CD4-positive, alpha-beta T cell treated with Interleukin-2 at 100 ng/mL for 4 hours (primary cell): ENCODE results near the gene CCDC171.

Experiments
- DNase-seq: peaks from one replicate; pipeline ENCODE4 v3.0.0-alpha.2; 2020; ENCODE audit warnings: low spot score

The CCDC171 gene

GRCh38 chr9:15882883-15883282 lies 330.0 kb downstream of the CCDC171 start:
- no peak for DNase-seq

DNA sequence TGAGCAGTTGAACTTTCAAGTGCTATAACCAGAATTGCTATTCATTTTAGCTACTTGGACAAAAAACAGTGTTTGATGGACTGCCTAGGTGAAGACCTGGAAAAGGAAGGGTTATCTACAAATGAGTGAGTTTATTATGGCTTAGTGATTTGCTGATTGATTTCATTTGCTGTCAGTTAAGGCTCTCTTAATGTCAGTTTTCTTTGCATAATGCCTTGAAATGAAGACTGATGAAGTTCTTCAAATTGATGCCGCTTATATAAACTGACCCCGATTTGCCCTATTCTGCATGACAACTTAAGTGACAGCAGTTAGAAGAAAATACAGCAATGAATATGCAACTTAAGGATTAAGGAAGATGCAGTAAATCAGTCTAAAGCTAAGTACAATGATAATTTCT lies 332.6 kb downstream of the CCDC171 start:
- no peak for DNase-seq

GRCh38 chr9:15889555-15889954 lies 336.7 kb downstream of the CCDC171 start:
- no peak for DNase-seq

- DNase-seq, result no peak
Measured at GRCh38 chr9:15901572-15901971, 348.7 kb downstream of the CCDC171 start.

DNA sequence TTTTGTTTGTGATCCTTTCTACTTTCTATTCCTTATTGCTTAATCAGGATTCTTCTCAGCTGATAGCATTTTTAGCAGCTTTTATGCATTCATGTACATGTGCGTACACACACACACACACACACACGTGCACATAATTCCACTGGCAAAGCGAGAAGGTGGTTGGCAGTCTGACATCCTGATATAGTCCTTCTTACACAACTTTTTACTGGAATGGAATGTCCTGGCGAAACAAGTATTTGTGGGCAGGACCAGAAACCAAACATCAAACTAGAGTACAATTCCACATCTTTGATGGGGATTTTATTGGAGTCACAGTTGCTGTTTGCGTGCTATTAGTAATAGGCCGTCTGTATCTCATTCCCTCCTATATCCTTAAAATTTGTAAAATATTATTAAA lies 356.5 kb downstream of the CCDC171 start:
- DNase-seq, result no peak

DNA sequence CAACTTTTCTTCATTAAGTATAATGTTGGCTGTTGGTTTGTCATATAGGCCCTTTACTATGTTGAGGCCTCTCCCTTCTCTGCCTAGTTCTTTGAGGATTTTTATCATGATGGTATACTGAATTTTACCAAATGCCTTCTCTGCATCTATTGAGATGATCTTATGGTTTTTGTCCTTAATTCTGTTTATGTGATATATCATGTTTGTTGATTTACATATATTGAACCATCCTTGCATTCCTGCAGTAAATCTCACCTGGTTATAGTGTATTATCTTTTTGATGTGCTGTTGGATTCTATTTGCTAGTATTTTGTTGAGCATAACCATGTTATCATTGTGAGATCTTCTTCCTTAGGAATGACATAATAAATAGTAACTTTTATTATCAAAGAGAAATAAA lies 362.9 kb downstream of the CCDC171 start:
- DNase-seq, result no peak

- DNase-seq, result no peak
Measured at GRCh38 chr9:15927161-15927560, 374.3 kb downstream of the CCDC171 start.

GRCh38 chr9:15935661-15936305 lies 382.9 kb downstream of the CCDC171 start:
- no peak for DNase-seq

DNA sequence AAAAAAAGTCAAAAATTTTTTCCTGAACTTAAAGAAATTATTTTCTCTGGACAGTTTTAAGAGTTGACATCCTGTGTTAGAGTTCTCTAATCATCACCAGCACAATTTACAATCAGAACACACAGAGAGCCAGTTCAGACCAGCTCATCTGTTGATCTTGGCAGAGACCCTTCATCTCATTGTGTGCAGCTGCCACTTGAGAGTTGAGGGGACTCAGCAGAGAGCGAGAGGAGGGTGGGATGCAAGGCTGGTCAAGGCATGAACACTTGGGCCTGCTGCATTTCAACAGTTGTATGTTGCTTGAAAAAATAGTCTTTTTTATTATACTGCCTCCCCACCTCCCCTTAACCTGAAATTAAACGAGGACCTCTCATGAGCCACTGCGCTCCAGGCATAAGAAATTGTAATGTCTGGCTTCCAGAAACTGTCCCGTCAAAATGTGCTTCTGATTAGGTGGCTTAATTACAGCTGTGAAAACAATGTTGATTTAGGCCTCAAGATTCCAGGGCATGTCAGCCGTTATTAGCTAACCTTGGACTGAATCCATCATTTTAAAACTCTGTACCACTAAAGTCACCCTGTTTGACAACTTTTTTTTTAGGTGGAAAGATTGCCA lies 383.6 kb downstream of the CCDC171 start:
- DNase-seq, result no peak

DNA sequence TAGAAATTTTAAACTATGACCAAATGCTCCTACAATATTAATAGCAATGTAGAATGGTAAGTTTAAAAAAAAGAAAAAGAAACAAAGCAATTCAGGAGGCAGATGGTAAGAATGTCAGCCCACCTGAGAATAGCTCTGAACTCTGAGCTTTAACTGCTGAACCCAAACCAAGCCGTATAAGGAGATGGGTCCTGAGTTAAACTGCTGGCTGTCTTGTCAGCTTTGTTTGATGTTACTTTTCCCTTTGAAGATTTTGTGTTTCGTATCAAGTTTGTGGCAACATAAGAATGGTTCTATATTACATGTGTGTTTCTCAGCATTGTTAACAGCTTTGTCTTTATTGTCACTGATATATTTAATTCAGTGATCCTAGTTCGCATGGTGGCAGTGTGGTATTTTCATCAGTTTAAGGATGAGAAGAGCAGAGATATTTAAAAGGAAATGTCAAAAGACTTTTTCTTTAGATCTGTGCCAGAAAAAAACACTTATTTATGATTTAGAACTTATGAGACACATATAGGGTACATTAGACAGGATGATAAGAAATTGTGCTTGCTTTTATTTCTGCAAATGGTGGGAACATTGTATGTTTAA lies 390.1 kb downstream of the CCDC171 start:
- no peak for DNase-seq

DNA sequence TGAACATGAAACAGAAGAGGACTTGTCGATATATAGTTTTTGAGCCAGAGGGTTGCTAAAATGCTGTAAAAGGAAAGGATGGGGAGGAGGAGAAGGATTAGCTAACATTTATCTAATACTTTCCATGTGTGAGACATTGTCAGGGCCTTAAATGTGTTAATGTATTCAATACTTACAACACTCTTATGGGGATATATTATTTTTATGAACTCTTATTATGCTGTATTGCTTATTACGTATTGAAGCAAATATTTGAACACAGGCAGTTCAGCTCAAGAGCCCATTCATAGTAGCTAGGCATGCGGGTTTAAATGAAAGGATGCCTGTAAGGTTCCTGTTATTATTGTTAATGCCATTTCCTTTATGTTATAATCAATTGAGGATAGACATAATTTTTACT lies 391.5 kb downstream of the CCDC171 start:
- DNase-seq, result no peak

- no peak for DNase-seq
Measured at GRCh38 chr9:15959663-15960062, 406.8 kb downstream of the CCDC171 start.

DNA sequence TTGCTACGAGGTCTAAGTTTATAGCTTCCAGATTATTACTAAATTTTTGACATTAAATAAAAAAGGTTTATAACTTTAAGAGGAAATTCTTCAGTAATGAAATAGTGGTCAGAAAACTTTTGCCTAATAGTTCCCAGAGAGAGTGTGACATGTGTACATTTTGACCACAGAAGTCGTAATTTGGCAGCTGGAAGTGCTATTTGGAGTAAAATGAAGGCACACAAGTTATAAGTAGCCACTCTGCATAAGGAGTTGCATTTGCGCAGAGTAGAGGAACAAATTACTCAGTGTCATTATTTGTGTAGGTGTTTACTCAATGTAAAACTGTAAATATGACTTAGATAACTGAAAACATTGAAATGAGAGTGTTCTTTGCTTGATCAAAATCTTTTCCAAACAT lies 408.4 kb downstream of the CCDC171 start:
- no peak for DNase-seq

DNA sequence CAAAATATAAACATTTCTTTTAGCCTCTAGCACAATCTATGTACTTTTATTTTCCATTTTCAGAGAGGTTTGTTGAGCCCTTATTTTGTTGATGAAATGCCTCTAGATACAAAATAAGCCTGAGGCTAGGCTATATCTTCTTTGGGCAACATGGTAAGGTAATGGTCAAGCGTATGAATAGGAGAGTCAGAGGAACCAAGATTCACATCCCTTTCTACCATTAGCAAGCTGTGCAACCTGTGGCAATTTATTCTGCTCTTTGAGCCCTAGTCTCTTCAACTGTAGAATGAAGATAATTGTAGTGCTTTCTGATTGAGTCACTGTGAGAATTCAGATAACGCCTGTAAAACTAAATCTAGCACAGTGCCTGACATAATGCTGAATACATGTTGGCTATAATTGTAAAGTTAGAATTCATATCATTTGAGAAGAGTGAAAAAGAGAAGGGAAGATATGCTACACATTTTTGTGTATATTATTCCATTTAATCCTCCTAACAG lies 412.5 kb downstream of the CCDC171 start:
- DNase-seq, result no peak

DNA sequence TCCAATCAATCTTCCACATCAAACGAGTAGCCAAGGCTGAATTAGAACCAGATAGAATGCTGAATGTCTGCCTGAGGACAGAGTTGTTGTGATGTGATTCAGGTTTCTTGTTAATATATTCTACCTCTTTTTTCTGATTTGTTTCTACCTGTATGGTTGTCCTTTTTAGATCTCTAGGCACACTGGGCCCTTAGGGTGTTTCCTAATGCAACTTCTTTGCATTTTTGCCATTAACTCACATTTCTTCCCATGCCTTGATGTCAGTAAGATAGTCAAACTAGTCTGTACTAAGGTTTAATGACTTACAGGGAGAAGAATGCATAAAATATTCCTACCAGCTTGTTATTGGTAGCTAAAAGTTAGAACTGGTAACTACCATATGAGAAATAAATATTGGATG lies 413.6 kb downstream of the CCDC171 start:
- no peak for DNase-seq

GRCh38 chr9:15967068-15967467 lies 414.2 kb downstream of the CCDC171 start:
- DNase-seq, result no peak

DNA sequence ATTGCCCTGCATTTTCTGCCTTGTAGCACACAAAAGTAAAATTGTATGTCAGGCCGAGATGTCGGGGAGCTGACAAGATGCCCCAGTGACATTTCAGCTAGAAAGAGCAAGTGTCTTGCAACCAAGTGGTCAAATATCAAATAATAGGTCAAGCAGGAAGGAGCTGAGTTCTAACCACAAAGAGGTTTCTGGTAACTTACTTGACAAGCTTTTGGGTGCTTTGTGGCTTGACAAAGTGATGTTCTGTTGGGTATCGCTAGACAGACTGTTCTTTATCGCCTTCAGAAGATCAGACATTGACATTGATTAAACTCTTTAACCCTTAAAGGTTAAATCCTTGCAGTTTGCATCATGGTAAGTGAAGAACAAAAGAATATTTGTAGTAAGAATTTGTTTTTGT lies 419.9 kb downstream of the CCDC171 start:
- no peak for DNase-seq

- no peak for DNase-seq
Measured at GRCh38 chr9:15975101-15975778, 422.4 kb downstream of the CCDC171 start.

GRCh38 chr9:15977438-15977837 lies 424.6 kb downstream of the CCDC171 start:
- no peak for DNase-seq

GRCh38 chr9:15982182-15982581 lies 429.3 kb downstream of the CCDC171 start:
- no peak for DNase-seq

- no peak for DNase-seq
Measured at GRCh38 chr9:15999422-16000339, 446.8 kb downstream of the CCDC171 start.

DNA sequence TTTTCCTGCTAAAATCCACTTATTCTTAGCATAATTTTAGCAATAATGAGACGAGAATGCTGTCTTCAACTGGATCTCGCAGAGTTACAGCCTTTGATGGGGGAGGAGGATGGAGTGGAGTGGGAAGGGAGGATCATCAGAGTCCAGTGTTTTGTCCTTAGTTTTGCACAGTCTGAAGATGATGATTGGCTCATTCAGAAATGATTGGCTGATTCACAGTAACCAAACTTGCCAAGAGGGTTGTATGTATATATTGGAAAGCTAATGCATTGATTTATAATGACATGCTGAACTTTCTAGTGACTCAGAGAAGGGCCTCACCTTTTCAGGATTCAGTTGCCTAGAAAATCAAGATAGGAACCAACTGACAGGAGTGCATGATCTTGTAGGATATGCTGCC lies 448.0 kb downstream of the CCDC171 start:
- DNase-seq, result no peak
